MCF 10A (cell line): ENCODE data around the gene THSD1. TPM values are rescaled to one million over a fixed set of nuclear protein-coding genes. Genes with fewer than 3 reads are reported as not detected.

ENCODE experiments used
- BruUV-seq: library from RNA; stranded (reverse); fragments of 400-500 nt; replicated peaks from 2 replicates; lab custom pipeline; 2021; lab: Mats Ljungman, UMichigan
- CTCF ChIA-PET: fragments of 300-600 bp; sonication (Branson Sonifier 250); formaldehyde crosslinking; extraction: SDS; loops from one replicate; lab custom pipeline; 2021; ENCODE audit warnings: antibody characterized with exemption, inconsistent platforms; lab: Yijun Ruan, JAX
- POLR2A ChIA-PET: fragments of 300-600, 350-650 bp; sonication (Branson Sonifier 250); formaldehyde crosslinking; extraction: SDS; loops from one replicate; lab custom pipeline; 2020; ENCODE audit warnings: antibody characterized with exemption, inconsistent platforms; lab: Yijun Ruan, JAX
- DNase-seq: peaks from one replicate; pipeline ENCODE4 v3.0.0-alpha.2; 2018; ENCODE audit not compliant: unreplicated experiment
- H3K27ac Mint-ChIP-seq: one replicate; pipeline ENCODE4 v1.8.0; 2022; ENCODE audit warnings: mild to moderate bottlenecking, low read depth, mixed read lengths; ENCODE audit not compliant: unreplicated experiment
- H3K27me3 Mint-ChIP-seq: one replicate; pipeline ENCODE4 v1.8.0; 2022; ENCODE audit warnings: mixed read lengths; ENCODE audit not compliant: insufficient read depth, unreplicated experiment
- H3K36me3 Mint-ChIP-seq: one replicate; pipeline ENCODE4 v1.8.0; 2022; ENCODE audit warnings: mild to moderate bottlenecking, moderate library complexity, mixed read lengths; ENCODE audit not compliant: insufficient read depth, unreplicated experiment
- H3K4me1 Mint-ChIP-seq: one replicate; pipeline ENCODE4 v1.8.0; 2022; ENCODE audit warnings: mixed read lengths; ENCODE audit not compliant: insufficient read depth, unreplicated experiment
- H3K4me3 Mint-ChIP-seq: one replicate; pipeline ENCODE4 v1.8.0; 2022; ENCODE audit warnings: mild to moderate bottlenecking, moderate library complexity, mixed read lengths; ENCODE audit not compliant: unreplicated experiment
- H3K9me3 Mint-ChIP-seq: one replicate; pipeline ENCODE4 v1.8.0; 2022; ENCODE audit warnings: mixed read lengths; ENCODE audit not compliant: unreplicated experiment
- intact Hi-C: fragments of 100-400 bp; cut with micrococcal nuclease; formaldehyde crosslinking; loops from 2 replicates; pipeline ENCODE4 v1.14.1; 2022
- total RNA-seq: library from RNA; stranded (reverse); gene quantifications from 2 replicates; pipeline ENCODE4 v1.2.3, GENCODE V29; 2022
- TF ChIP-seq, protein P1 (sequence below): fragments of 200-600 bp; IDR thresholded peaks from one replicate; pipeline ENCODE4 v1.8.0; 2022; ENCODE audit warnings: antibody characterized with exemption, mild to moderate bottlenecking; ENCODE audit not compliant: unreplicated experiment

The THSD1 gene
- total RNA-seq, 1 experiment from 2014 or later, result 16.7 TPM

DNA sequence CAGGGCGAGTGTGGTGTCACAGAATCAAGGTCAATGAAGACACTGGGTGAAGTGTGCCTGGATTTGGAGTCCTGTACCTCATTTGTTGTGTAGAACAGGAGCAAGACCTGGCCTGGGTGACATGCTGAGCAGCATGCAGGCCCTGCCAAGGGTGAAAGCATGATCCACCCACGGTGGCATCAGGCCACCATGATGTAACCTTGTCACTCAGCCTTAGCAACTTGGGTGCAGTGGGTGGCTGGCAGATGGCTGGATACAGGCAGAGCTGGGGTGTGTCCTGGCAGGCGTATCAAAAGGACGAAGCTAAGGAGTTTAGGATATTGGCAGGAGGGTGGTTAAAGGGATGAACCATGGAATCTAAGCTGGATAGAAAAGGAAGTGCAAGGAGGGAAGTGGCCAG is 10.3 kb downstream of the THSD1 start:
- H3K4me1 Mint-ChIP-seq, result peaks cover 10% of the 10 kb centered on the region
- TF ChIP-seq, protein P1, sequence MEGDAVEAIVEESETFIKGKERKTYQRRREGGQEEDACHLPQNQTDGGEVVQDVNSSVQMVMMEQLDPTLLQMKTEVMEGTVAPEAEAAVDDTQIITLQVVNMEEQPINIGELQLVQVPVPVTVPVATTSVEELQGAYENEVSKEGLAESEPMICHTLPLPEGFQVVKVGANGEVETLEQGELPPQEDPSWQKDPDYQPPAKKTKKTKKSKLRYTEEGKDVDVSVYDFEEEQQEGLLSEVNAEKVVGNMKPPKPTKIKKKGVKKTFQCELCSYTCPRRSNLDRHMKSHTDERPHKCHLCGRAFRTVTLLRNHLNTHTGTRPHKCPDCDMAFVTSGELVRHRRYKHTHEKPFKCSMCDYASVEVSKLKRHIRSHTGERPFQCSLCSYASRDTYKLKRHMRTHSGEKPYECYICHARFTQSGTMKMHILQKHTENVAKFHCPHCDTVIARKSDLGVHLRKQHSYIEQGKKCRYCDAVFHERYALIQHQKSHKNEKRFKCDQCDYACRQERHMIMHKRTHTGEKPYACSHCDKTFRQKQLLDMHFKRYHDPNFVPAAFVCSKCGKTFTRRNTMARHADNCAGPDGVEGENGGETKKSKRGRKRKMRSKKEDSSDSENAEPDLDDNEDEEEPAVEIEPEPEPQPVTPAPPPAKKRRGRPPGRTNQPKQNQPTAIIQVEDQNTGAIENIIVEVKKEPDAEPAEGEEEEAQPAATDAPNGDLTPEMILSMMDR, result no peak
- CTCF ChIA-PET, result no interaction called here

DNA sequence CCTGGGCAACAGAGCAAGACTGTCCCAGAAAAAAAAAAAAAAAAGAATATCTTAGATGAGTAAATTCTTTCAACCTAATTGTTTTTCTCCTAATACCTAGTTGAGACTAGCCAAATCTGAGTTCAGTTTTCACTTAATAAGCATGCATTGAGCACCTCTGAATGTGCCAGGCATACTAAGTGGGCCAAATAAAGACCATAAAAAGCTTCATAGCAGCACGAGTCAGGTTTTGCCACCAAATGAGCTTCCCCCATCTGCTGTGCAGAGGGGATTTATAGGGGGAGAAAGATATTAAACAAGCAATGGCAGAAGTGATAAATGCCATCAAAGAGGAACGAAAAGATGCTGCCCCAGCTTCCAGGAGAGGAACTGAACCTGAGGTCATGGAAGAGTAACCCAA is 11.4 kb downstream of the THSD1 start:
- intact Hi-C loops, result no loop called here
- H3K36me3 Mint-ChIP-seq, result peaks cover 30% of the 10 kb centered on the region
- CTCF ChIA-PET, result interaction anchor here (0.6 kb wide), 1 partner anchor 56 kb away, joined by 6 read pairs; the partner anchor contains the start of gene VPS36
- POLR2A ChIA-PET, result interaction anchor here (0.7 kb wide), 1 partner anchor 10 kb away, joined by 3 read pairs; no protein-coding TSS in a partner anchor
- no peak overlapping the region for H3K27ac Mint-ChIP-seq
- no TSS peak for BruUV-seq
- H3K4me3 Mint-ChIP-seq, result no peak overlapping the region
- H3K9me3 Mint-ChIP-seq, result no peaks in the 10 kb centered on the region
- no peak for DNase-seq
- peaks cover 10% of the 10 kb centered on the region for H3K4me1 Mint-ChIP-seq
- TF ChIP-seq, protein P1, result no peak
- no peaks in the 10 kb centered on the region for H3K27me3 Mint-ChIP-seq

More for the DNA sequence above, 10.3 kb downstream of the THSD1 start:
- BruUV-seq, result no TSS peak
- H3K36me3 Mint-ChIP-seq, result peaks cover 31% of the 10 kb centered on the region
- POLR2A ChIA-PET, result no interaction called here
- intact Hi-C loops, result no loop called here
- no peaks in the 10 kb centered on the region for H3K27me3 Mint-ChIP-seq
- no peak for DNase-seq
- no peaks in the 10 kb centered on the region for H3K9me3 Mint-ChIP-seq
- no peak overlapping the region for H3K27ac Mint-ChIP-seq
- no peak overlapping the region for H3K4me3 Mint-ChIP-seq

DNA sequence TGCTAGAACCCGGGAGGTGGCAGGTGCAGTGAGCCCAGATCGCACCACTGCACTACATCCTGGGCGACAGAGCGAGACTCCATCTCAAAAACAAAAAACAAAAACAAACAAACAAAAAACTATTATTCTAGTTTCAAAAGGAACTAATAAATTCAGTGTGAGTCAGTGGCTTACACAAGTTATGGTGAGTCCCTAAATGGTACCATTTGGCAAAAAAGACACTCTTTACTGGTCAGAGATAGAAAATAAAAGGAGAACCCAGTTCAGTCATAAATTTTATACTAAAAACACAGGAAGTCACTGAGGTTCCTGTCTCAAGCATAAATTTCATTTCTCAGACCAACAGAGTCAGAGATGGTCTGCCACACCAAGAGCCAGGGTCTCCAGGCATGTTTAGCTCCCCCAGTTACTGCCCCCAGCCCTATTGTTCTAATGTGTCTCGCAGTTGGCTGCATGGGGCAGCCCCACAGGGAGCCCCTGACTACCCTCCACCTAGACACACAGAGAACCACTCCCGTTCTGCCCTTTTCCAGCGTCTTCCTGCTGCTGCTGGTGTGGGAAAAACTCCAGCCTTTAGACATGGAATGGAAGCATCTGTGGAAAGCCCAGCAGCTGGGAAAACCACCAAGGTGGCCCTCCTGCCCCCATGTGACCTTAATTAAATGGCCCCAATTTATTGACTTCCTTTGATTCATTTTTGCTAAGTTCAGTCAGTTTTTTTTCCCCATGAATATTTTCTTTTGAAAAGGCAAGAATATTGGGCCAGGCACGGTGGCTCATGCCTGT is 12.2 kb downstream of the THSD1 start:
- POLR2A ChIA-PET, result interaction anchor here (0.7 to 1.7 kb wide), 2 partner anchors 11 to 40 kb away, joined by 3 to 5 read pairs; no protein-coding TSS in a partner anchor
- CTCF ChIA-PET, result interaction anchor here (0.6 to 2.3 kb wide), 4 partner anchors 44 to 234 kb away, joined by 3 to 13 read pairs (median 5); partner anchors contain the start of gene VPS36
- intact Hi-C loops, result no loop called here

DNA sequence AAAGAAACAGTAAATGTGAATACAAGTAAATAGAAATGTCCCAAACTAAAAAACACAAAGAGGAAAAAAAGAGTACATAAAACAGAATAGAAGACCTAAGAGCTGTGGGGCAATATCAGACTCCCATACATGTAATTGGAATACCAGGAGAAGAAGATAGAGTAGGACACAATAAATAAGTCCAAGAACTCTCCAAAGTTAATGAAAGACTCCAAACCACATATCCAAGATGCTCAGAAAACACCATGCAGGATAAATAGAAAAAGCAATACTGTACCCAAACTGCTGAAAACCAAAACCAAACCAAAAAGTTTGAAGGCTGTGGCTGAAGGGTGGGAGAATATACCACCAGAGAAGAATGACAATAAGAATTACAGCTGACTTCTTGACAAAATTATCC is 18.3 kb downstream of the THSD1 start:
- CTCF ChIA-PET, result interaction anchor here (1.1 kb wide), 1 partner anchor 40 kb away, joined by 3 read pairs; no protein-coding TSS in a partner anchor
- BruUV-seq, result no TSS peak
- H3K27me3 Mint-ChIP-seq, result no peaks in the 10 kb centered on the region
- no peak overlapping the region for H3K4me3 Mint-ChIP-seq
- intact Hi-C loops, result no loop called here
- DNase-seq, result no peak
- no peaks in the 10 kb centered on the region for H3K4me1 Mint-ChIP-seq
- peaks cover 7% of the 10 kb centered on the region for H3K9me3 Mint-ChIP-seq
- POLR2A ChIA-PET, result interaction anchor here (0.5 to 1.0 kb wide), 3 partner anchors 31 to 794 kb away, joined by 3 read pairs; no protein-coding TSS in a partner anchor
- TF ChIP-seq, protein P1, result no peak
- no peak overlapping the region for H3K27ac Mint-ChIP-seq
- H3K36me3 Mint-ChIP-seq, result peaks cover 6% of the 10 kb centered on the region

More for the DNA sequence above, 12.2 kb downstream of the THSD1 start:
- Mint-ChIP-seq H3K27ac (no peak overlapping the region), H3K4me1 (peaks cover 10% of the 10 kb centered on the region), H3K9me3 (no peaks in the 10 kb centered on the region), H3K27me3 (no peaks in the 10 kb centered on the region), H3K36me3 (peaks cover 26% of the 10 kb centered on the region), H3K4me3 (no peak overlapping the region)
- no TSS peak for BruUV-seq
- DNase-seq, result no peak
- TF ChIP-seq, protein P1, result no peak
